H9 (cell line): ENCODE data around the gene SKP2. TPM values are rescaled to one million over a fixed set of nuclear protein-coding genes. Genes with fewer than 3 reads are reported as not detected.

Experiments used
- DNase-seq: peaks from one replicate; pipeline ENCODE4 v3.0.0-alpha.2; 2017
- H2AFZ ChIP-seq: one replicate; pipeline ENCODE4 v1.6.1; 2013; ENCODE audit warnings: mild to moderate bottlenecking, low read length, control low read depth, moderate library complexity
- H2AK5ac ChIP-seq: 2 replicates; pipeline ENCODE4 v1.6.1; 2013; ENCODE audit warnings: low read length, control low read depth, mixed read lengths; ENCODE audit not compliant: insufficient read length
- H2BK120ac ChIP-seq: one replicate; pipeline ENCODE4 v1.6.1; 2013; ENCODE audit warnings: low read depth, mild to moderate bottlenecking, low read length, control low read depth, inconsistent platforms; ENCODE audit not compliant: poor library complexity, severe bottlenecking
- H2BK12ac ChIP-seq: 2 replicates; pipeline ENCODE4 v1.6.1; 2013; ENCODE audit warnings: low read length, control low read depth, mixed read lengths, low read depth; ENCODE audit not compliant: insufficient read length
- H2BK15ac ChIP-seq: 2 replicates; pipeline ENCODE4 v1.6.1; 2013; ENCODE audit warnings: low read depth, low read length, control low read depth
- H2BK20ac ChIP-seq: one replicate; pipeline ENCODE4 v1.6.1; 2013; ENCODE audit warnings: low read depth, mild to moderate bottlenecking, low read length, control low read depth, inconsistent platforms; ENCODE audit not compliant: poor library complexity, severe bottlenecking
- H2BK5ac ChIP-seq: 2 replicates; pipeline ENCODE4 v1.6.1; 2013; ENCODE audit warnings: low read length, control low read depth, mixed read lengths; ENCODE audit not compliant: insufficient read length
- H3K14ac ChIP-seq: 2 replicates; pipeline ENCODE4 v1.6.1; 2013; ENCODE audit warnings: low read length, control low read depth; ENCODE audit not compliant: insufficient read depth
- H3K18ac ChIP-seq: 2 replicates; pipeline ENCODE4 v1.6.1; 2013; ENCODE audit warnings: low read depth, mild to moderate bottlenecking, mixed read lengths, low read length, control low read depth; ENCODE audit not compliant: insufficient read length
- H3K23ac ChIP-seq: 2 replicates; pipeline ENCODE4 v1.6.1; 2013; ENCODE audit warnings: low read length, control low read depth, mixed read lengths, low read depth; ENCODE audit not compliant: insufficient read length
- H3K23me2 ChIP-seq: 2 replicates; pipeline ENCODE4 v1.6.1; 2013; ENCODE audit warnings: low read depth, mild to moderate bottlenecking, mixed read lengths, low read length, control low read depth; ENCODE audit not compliant: insufficient read length, poor library complexity, severe bottlenecking
- H3K27ac ChIP-seq: 2 replicates; pipeline ENCODE4 v1.5.1; 2013; ENCODE audit warnings: low read length, control low read depth, mixed read lengths, low read depth; ENCODE audit not compliant: insufficient read length
- H3K27me3 ChIP-seq: 2 replicates; pipeline ENCODE4 v1.6.1; 2013; ENCODE audit warnings: low read length, control low read depth, inconsistent platforms; ENCODE audit not compliant: insufficient read depth
- H3K4ac ChIP-seq: 2 replicates; pipeline ENCODE4 v1.6.1; 2013; ENCODE audit warnings: low read depth, mild to moderate bottlenecking, control low read depth, inconsistent platforms, low read length, moderate library complexity
- H3K4me1 ChIP-seq: 2 replicates; pipeline ENCODE4 v1.6.1; 2013; ENCODE audit warnings: low read length, control low read depth, inconsistent platforms; ENCODE audit not compliant: insufficient read depth
- H3K4me2 ChIP-seq: 2 replicates; pipeline ENCODE4 v1.6.1; 2013; ENCODE audit warnings: low read length, control low read depth, mixed read lengths; ENCODE audit not compliant: insufficient read length, insufficient read depth
- H3K56ac ChIP-seq: 2 replicates; pipeline ENCODE4 v1.6.1; 2013; ENCODE audit warnings: low read depth, mild to moderate bottlenecking, mixed read lengths, low read length, control low read depth; ENCODE audit not compliant: insufficient read length
- H3K79me1 ChIP-seq: 2 replicates; pipeline ENCODE4 v1.6.1; 2013; ENCODE audit warnings: low read depth, mild to moderate bottlenecking, moderate library complexity, low read length, control low read depth, inconsistent platforms; ENCODE audit not compliant: insufficient read depth, poor library complexity, severe bottlenecking
- H3K79me2 ChIP-seq: 2 replicates; pipeline ENCODE4 v1.6.1; 2013; ENCODE audit warnings: low read length, control low read depth, inconsistent platforms; ENCODE audit not compliant: insufficient read depth
- H3K9ac ChIP-seq: 2 replicates; pipeline ENCODE4 v1.6.1; 2013; ENCODE audit warnings: low read length, control low read depth, mixed read lengths; ENCODE audit not compliant: insufficient read length; ENCODE audit errors: extremely low read depth
- H3K9me3 ChIP-seq: one replicate; pipeline ENCODE4 v1.6.1; 2013; ENCODE audit warnings: low read depth, low read length, inconsistent platforms; ENCODE audit not compliant: control insufficient read depth
- H3T11ph ChIP-seq: one replicate; pipeline ENCODE4 v1.6.1; 2013; ENCODE audit warnings: mild to moderate bottlenecking, low read length, control low read depth, inconsistent platforms
- H4K20me1 ChIP-seq: one replicate; pipeline ENCODE4 v1.6.1; 2013; ENCODE audit not compliant: control insufficient read depth, insufficient read length, insufficient read depth
- H4K5ac ChIP-seq: 2 replicates; pipeline ENCODE4 v1.6.1; 2013; ENCODE audit warnings: low read depth, mild to moderate bottlenecking, mixed read lengths, low read length, control low read depth; ENCODE audit not compliant: insufficient read length
- H4K8ac ChIP-seq: replicated peaks from 2 replicates; pipeline ENCODE4 v1.6.1; 2013; ENCODE audit warnings: low read length, control low read depth, mixed read lengths, low read depth; ENCODE audit not compliant: insufficient read length
- H4K91ac ChIP-seq: 2 replicates; pipeline ENCODE4 v1.6.1; 2013; ENCODE audit warnings: low read depth, mild to moderate bottlenecking, moderate library complexity, mixed read lengths, low read length, control low read depth; ENCODE audit not compliant: insufficient read length
- H3K27ac Mint-ChIP-seq, 3 experiments: 2 replicates in 2 of 3; 3 replicates in 1 of 3; pipeline ENCODE4 v1.8.0; 2020 to 2021; ENCODE audit warnings: mixed read lengths in 3 of 3, mild to moderate bottlenecking in 1 of 3, moderate library complexity in 1 of 3
- H3K27me3 Mint-ChIP-seq: 2 replicates; pipeline ENCODE4 v1.8.0; 2021; ENCODE audit warnings: low read depth, mild to moderate bottlenecking, moderate library complexity, mixed read lengths
- H3K36me3 Mint-ChIP-seq, 3 experiments: 2 replicates in 2 of 3; 3 replicates in 1 of 3; pipeline ENCODE4 v1.8.0; 2020 to 2021; ENCODE audit warnings: low read depth in 3 of 3, mixed read lengths in 3 of 3; ENCODE audit not compliant: insufficient read depth in 1 of 3
- H3K4me1 Mint-ChIP-seq, 2 experiments: 2 replicates each; pipeline ENCODE4 v1.8.0; 2020; ENCODE audit warnings: mixed read lengths in 2 of 2
- H3K4me3 Mint-ChIP-seq, 2 experiments: 2 replicates in 1 of 2; 3 replicates in 1 of 2; pipeline ENCODE4 v1.8.0; 2020 to 2021; ENCODE audit warnings: mild to moderate bottlenecking in 2 of 2, mixed read lengths in 2 of 2, moderate library complexity in 1 of 2
- H3K9me3 Mint-ChIP-seq, 2 experiments: 2 replicates in 1 of 2; 3 replicates in 1 of 2; pipeline ENCODE4 v1.8.0; 2020; ENCODE audit warnings: mild to moderate bottlenecking in 2 of 2, mixed read lengths in 2 of 2, moderate library complexity in 1 of 2
- CTCF ChIP-seq: fragments of 200-600 bp; sonication (generic); conservative IDR thresholded peaks from 3 replicates; pipeline ENCODE4 v1.8.0; 2021; ENCODE audit warnings: antibody characterized with exemption, mild to moderate bottlenecking
- WGBS: extraction: QIAGEN DNeasy Blood & Tissue Kit; methylation state at CpG from one replicate; pipeline ENCODE4 v1.1.7; 2013; ENCODE audit warnings: missing lambda C conversion rate, low lambda C conversion rate, mixed read lengths; ENCODE audit not compliant: insufficient read length; ENCODE audit errors: extremely low coverage; 5-methylcytosine and 5-hydroxymethylcytosine counted together
- microRNA-seq: library from miRNA; unstranded; fragments of <30 nt; microRNA quantifications from one replicate; pipeline ENCODE4, GENCODE V29; 2020; ENCODE audit warnings: borderline microRNAs expressed
- total RNA-seq: library from RNA; stranded (reverse); gene quantifications from 2 replicates; pipeline ENCODE4 v1.2.1, GENCODE V29; 2021

SKP2 gene
- total RNA-seq, 1 experiment from 2014 or later = 103 TPM

GRCh38 chr5:36232533-36232932 lies 80.6 kb downstream of the SKP2 start:
- Histone ChIP-seq H3K4me1 (no peaks in the 10 kb centered on the region), H3K4me2 (no peak overlapping the region), H4K5ac (no peak overlapping the region), H2BK5ac (no peak overlapping the region), H3K56ac (no peak overlapping the region), H3K79me2 (no peaks in the 10 kb centered on the region), H4K8ac (no peak overlapping the region), H2BK120ac (no peak overlapping the region), H3K9ac (no peak overlapping the region), H3K79me1 (no peaks in the 10 kb centered on the region), H3K23me2 (no peaks in the 10 kb centered on the region), H2AK5ac (no peak overlapping the region), H3K9me3 (no peaks in the 10 kb centered on the region), H3K4ac (no peak overlapping the region), H3K18ac (no peak overlapping the region), H2BK15ac (no peak overlapping the region), H3K27me3 (no peaks in the 10 kb centered on the region), H2BK20ac (no peak overlapping the region), H4K91ac (no peak overlapping the region), H4K20me1 (no peaks in the 10 kb centered on the region), H3K14ac (no peak overlapping the region), H3K27ac (no peak overlapping the region), H2BK12ac (no peak overlapping the region), H3K23ac (no peak overlapping the region), H3T11ph (no peak overlapping the region), H2AFZ (no peak overlapping the region)
- no CpG with 5 or more reads among the region's 3 CpGs for WGBS
- no peak for TF ChIP-seq CTCF
- Mint-ChIP-seq H3K9me3 (no peaks in the 10 kb centered on the region), H3K36me3 (no peaks in the 10 kb centered on the region), H3K27me3 (no peaks in the 10 kb centered on the region), H3K4me1 (peaks cover 6 to 9% of the 10 kb centered on the region in 2 experiments), H3K4me3 (no peak overlapping the region), H3K27ac (no peak overlapping the region; a peak in 1 of 7 replicates)
- no peak for DNase-seq

Small RNA genes lying within 50 kb of the gene (microRNA-seq; reads per million reads assigned to microRNA genes)
- gene MIR580 = not detected

Other genes with a start within 250 kb of the SKP2 start
- gene CAPSL, start 213.5 kb upstream of the SKP2 start, total RNA-seq = not detected in 2 replicates
- gene UGT3A1, start 160.7 kb upstream of the SKP2 start, total RNA-seq = 1.8 and 2.0 TPM in 2 replicates
- gene UGT3A2, start 85.2 kb upstream of the SKP2 start, total RNA-seq = 13.4 and 13.7 TPM in 2 replicates
- gene LMBRD2, start 224 bp upstream of the SKP2 start, total RNA-seq = 4.3 and 5.3 TPM in 2 replicates
- gene NADK2, start 89.8 kb downstream of the SKP2 start, total RNA-seq = 12.2 and 12.4 TPM in 2 replicates
- gene RANBP3L, start 149.8 kb downstream of the SKP2 start, total RNA-seq = not detected in 2 replicates